Daoy (cell line): Measurements from ENCODE around the gene WFDC5. TPM values are rescaled to one million over a fixed set of nuclear protein-coding genes. Genes with fewer than 3 reads are reported as not detected.
A peak's percentile ranks its signal among the peaks of the same experiment; 100 is the strongest.
"Not testable (repeated sequence)": the region's sequence is repeated elsewhere in the genome, so short reads cannot be mapped to it uniquely, and the experiment has no call there.

ENCODE experiments used
- DNase-seq: peaks from one replicate; pipeline ENCODE4 v3.0.0-alpha.2; 2015; ENCODE audit warnings: low read depth
- total RNA-seq: library from RNA; depleted of rRNA; stranded (reverse); fragments of >200 nt; shearing (Covaris generic); gene quantifications from 2 replicates; pipeline ENCODE4 v1.2.3, GENCODE V29; 2014; rRNA removed

Gene WFDC5, protein sequence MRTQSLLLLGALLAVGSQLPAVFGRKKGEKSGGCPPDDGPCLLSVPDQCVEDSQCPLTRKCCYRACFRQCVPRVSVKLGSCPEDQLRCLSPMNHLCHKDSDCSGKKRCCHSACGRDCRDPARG
- total RNA-seq, result not detected in 2 replicates

DNA sequence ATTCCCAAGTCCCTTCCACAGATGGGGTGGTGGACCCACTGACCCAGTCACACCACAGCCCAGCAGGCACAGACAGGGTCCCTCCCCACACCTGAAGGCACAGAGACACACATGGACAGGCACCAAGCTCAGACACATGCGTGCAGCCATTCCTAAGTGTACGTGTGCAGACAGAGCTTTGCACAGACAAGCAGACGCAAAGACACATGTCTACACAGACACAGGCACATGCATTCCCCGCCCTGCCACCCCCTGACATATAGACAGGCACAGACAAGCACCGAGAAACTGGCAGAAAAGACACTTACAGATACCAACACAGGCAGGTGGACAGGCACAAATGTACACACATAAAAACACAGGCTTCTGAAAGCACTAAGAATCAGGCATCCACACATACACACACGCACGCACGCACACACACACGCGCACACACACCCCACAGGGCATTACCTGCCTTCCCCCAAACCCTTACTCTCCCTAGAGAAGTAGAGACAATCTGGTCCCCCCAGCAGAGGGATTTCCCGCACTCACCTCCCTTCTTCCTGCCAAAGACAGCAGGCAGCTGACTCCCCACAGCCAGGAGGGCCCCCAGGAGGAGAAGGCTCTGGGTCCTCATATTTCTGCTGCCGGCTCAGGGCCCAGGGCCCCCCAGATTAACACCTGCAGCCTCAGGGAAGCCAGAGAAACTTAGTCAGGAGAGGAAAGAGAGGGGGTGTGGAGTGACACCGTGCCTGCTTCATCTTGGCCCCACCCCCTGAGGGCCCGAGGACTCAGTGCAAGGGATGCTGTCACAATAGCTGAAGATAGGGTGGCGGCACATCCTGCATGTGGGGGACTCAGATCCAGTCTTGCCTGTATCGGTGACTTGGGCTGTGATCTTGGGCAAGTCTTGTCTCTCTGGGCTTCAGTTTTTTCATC, at the start of gene WFDC5:
WFDC5 (minus strand) TSS at position 710 of the 921 bp plus-strand sequence; CDS start at position 619, 91 bp downstream.
- DNase-seq, result no peak

DNA sequence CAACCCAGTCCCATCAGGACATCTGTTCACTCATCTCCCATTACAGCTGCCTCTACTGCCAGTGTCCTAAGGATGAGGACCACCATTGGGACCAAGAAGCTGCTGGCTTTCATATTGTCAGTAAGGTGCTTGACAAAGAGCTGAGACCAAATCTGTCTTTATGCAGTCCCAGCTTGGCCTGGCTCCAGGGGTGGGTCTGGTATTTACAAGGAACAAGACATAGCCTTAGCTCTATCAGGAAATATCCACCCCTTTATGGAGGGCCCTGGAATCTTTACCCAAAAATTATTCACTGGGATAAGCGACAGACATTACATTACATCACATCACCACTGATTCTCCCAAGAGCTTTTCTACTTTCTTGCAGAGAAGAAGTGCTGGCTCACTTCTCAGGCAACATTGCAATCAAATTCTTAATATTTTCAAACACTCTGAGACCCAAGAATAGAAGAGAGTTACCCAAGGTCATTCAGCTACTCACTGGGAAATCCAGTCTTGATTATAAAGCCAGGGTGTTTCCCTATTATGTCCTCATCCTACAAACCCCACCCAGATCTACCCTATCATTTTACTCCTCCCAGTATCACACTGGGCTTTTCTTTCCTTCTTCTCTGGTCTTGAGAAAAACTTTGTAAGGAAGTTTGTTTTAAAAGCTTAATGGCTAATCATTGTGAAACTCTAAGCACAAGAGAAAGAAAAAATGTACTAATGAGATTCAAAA, 48.3 kb upstream of the WFDC5 start:
- DNase-seq, result no peak

DNA sequence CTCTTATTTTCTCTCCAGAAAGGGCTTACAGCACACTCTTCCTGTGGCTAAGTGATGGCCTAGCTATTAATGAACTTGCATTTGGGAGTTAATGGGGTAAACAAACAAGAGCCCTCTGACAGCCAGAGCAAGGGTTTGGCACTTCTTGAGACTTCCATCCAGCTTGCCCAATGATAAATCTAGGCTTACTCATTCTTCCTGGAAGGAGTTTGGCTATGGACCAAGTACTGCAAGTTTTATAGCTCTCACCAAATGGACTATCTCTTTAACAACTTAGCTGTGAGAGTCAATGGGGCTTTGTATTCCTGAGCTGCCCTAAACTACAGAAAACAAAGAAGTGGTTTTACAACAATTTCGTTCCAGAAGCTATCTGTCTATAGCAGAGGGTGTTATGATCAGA, 43.0 kb upstream of the WFDC5 start:
- DNase-seq, result no peak

DNA sequence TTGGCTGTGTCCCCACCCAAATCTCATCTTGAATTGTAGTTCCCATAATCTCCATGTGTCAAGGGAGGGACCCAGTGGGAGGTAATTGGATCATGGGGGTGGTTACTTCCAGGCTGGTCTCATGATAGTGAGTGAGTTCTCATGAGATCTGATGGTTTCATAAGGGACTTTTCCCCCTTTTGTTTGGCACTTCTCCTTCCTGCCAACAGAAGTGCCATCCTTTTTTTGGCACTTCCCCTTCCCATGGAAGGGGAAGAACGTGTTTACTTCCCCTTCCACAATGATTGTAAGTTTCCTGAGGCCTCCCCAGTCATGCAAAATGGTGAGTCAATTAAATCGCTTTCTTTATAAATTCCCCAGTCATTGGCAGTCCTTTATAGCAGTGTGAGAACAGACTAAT, 41.7 kb upstream of the WFDC5 start:
- DNase-seq, result no peak

DNA sequence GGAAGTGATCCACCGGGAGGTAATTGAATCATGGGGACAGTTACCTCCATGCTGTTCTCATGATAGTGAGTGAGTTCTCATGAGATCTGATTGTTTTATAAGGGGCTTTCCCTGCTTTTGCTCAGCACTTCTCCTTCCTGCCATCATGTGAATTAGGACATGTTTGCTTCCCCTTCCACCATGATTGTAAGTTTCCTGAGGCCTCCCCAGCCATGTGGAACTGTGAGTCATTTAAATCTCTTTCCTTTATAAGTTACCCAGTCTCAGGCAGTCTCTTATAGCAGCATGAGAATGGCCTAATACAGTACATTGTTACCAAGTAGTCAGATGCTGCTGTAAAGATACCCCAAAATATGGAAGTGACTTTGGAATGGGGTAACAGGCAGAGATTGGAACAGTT, 39.8 kb upstream of the WFDC5 start:
- DNase-seq, result not testable (repeated sequence)

DNA sequence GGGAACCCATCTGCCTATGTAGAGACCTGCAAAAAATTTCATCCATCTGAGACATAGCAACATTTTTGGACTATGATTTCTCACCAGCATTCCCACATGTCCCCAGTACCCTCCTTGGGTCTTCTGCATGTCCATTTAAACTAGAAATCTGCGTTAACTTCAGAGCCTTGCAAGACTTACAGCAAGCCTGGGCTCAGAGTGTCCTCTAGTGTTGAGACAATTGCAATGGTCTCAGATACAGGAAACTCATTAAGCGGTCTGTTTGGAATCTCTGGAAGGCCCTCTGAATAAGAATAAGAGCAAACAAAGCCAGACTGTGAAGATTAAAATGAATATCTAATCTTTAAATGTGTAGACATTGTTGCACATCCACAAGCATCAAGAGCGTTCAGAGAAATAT, 39.2 kb upstream of the WFDC5 start:
- no peak for DNase-seq

DNA sequence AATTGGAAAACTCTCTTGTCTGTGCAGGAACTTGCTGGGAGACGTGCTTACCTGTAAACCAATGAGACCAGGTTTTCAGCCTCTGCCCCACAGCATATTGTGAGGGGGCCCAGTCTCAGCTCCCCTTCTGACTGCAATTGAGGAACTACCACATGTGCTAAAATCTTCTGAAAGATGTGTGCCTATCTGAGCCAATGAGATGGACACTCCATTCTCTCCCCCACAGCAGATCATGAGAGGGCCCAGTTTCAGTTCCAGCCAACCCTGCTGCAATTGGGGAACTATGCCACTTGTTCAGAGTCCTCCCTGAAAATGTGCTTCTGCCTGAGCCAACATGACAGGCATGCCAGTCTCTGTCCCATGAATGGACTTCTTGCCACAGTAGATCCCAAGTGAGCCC, 38.8 kb upstream of the WFDC5 start:
- DNase-seq, result no peak

DNA sequence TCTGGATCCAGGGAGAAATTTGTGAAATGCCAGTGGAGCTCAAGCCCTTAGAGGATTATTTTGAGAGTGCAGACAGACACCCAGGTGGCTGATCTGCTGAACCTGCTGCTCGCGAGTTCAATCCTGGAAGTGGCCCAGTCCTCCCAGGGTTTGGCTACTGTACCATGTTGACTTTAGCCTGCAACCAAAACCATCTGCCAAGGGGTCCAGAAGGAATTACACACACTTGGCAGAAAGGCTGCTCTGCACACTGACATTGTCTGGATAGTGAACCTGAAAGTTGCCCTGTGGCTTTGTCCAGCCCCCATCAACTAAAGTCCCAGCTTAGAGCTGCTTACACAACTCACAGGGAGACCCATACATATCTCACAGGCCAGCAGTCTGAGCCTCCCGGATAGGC, 38.2 kb upstream of the WFDC5 start:
- no peak for DNase-seq

DNA sequence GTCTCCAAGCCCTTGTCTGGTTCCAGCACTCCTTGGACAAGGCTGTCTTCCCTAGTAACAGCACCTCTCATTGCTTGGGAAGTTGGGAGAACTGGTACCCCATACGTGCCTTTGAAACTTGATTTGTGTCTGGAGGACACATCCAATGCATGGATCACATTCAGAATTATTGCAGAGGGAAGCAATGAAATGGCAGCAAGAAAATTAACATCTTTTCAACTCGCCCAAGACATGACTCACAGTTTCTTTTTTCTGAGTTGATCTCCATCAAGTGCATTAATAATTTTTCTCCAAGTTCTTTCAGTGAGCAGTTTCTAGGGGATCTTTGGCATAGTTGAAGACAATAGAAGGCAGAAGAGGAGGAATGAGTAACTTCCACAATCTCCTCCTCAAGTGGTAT, 37.4 kb upstream of the WFDC5 start:
- DNase-seq, result no peak

DNA sequence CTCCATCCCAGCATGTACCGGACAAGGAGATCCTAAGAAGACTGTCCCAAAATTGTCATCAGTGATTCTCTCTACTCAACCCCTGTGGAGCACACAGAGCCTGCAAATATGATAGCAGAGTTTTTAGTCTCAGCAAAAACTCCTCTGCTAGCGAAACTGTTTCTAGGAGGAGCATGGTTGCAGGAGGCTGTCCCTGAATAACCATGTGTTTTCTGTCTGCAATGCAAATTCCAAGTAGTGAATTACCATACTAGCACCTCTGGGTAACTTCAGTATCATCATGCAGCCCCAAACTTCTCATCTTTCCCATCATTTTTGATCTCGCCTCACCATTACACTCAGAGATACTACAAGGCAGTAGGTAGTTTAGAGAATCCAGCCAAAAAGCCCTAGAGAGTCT, 34.1 kb upstream of the WFDC5 start:
- DNase-seq, result no peak

DNA sequence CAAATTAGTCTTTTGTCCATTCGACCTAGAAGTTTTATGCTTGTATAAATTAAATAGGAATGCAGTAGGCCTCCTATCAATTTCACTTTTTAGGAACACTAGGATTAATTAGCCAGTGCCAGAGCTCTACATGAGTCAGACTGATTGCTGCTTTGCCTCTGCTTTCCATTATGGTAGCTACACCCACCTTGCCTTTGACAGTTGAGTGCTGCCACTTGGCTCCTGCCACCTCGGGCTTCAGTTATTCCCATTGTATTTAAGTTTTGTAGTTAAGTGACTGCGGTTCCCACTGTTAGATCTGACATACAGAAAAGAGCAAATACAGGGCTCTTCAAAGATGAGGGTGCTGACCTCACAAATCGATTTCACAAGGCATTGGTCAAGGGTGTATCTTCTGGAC, 25.9 kb upstream of the WFDC5 start:
- DNase-seq, result no peak

DNA sequence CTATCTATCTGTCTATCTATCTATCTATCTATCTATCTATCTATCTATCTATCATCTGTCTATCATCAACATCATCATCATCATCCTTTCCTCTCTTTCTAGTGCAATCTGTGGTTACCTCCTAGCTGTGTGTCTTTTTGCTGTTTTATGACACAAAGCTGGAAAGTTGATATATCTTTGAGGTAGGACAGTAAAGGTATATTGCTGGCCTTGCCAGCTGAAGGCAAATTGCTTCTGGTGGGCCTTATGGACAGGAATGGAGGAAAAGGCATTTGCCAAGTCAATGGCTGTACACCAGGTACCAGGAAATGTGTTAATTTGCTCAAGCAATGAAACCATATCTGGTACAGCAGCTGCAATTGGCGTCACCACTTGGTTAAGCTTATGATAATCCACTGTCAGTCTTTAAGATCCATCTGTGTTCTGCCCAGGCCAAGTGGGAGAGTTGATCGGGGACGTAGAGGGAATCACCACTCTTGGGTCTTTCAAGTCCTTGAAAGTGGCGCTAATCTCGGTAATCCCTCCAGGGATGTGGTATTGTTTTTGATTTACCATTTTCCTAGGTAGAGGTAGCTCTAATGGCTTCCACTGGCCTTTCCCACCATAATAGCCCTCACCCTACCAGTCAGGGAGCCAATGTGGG, 24.9 kb upstream of the WFDC5 start:
- not testable (repeated sequence) for DNase-seq

DNA sequence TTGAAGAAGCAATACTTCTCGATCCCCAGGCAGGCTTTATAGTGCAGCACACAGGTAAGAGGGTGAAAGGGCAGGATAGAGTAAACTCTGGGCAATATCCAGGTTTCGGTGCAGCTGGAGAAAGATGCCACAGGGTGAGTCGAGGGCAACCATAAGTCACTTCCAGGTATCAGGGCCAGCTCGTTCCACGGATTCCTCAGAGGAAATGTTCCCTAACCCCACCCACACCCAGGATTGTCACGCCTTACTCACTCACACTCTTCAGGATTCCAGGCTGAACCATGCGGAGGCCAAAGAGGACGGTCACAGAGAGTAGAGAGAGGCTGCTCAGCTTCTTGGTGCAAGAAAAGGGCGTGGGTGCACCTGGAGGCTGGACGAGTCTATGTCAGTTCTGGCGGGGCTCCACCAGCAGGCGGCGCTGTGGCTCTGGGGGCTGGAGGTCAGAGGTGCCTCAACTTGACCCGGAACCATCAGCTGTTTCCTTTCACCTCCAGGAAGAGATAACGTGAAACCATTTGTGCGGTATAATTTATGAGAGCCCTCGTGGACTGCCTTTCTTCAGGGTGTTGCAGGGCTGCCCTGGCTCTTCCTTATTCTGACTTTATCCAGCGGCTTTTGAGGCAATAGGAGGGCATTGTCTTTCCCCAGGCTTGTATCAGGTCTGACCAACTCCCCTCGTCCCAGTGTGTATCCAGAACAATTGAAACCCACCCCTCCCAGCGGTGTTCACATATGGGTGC, 23.8 kb upstream of the WFDC5 start:
- peak; percentile 43 for DNase-seq

DNA sequence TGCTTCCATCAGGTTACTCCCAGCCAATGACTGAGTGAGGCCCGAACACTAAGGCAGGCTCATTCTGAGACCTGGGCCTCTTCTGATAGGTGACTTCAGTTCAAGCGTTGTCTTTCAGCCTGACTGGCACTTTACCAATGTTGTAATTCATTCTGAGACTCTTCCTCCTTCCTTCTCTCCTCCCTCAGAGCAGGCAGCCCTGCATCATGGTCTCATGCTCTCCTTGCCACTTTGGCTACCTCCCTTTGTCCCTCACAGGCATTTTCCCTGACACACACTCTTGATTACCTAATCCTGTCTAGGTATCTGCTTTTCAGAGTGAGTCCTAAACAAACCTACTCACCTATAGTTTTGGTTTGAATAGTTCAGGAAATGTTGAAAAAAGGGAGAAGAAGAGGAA, 21.9 kb upstream of the WFDC5 start:
- no peak for DNase-seq

DNA sequence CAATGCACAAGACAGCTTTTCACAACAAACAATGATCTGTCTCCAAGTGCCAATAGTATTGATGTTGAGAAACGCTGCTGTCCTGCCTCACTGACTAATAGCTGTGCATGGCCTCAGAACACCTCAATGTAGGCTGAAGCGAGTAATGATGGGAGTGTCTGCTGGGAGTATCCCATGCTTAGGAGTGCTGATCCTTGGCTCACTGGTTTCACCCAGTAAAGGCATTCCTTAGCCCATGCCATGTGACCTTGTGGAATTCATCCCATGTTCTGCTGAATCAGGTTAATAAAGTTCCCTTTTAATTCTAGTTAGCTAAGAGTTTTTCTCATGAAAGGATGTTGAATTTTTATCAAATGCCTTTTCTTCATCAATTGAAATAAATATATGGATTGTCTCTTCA, 13.1 kb upstream of the WFDC5 start:
- DNase-seq, result no peak

DNA sequence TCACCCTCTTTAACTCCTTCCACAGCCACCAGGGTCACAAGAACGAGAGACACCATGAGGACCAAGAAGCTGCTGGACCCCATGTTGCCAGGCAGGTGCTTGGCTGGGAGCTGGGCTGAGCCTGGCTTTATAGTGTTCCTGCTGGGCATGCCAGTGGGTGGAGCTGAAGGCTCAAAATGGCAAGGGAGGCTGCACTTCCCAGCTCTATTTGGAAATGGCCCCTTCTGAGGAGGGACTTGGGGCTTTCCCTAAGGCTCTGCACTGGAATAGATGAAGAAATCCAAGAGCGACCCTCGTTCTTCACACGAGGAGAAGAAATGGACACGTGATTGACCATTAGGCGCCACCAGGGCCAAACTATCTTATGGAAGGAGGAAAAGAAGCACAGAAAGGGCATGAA, 9.4 kb upstream of the WFDC5 start, which contains the start of gene WFDC12:
WFDC12 (minus strand) TSS at position 101 of the 400 bp plus-strand sequence; CDS start at position 83, 18 bp downstream.
- DNase-seq, result no peak

DNA sequence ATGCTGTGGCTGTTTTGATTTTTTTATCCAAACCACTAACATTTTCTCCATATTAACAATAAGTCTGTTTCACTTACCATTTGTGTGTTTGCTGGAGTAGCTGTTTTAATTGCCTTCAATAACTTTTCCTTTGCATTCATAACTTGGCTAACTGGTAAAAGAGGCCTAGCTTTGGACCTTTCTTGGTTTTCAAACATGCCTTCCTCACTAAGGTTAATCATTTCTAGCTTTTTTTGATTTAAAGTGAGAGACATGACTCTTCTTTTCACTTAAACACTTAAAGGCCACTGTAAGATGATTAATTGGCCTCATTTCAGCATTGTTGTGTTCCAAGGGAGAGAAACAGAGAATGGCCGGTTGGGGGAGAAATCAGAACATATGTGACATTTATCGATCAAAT, 6.4 kb upstream of the WFDC5 start:
- DNase-seq, result no peak

DNA sequence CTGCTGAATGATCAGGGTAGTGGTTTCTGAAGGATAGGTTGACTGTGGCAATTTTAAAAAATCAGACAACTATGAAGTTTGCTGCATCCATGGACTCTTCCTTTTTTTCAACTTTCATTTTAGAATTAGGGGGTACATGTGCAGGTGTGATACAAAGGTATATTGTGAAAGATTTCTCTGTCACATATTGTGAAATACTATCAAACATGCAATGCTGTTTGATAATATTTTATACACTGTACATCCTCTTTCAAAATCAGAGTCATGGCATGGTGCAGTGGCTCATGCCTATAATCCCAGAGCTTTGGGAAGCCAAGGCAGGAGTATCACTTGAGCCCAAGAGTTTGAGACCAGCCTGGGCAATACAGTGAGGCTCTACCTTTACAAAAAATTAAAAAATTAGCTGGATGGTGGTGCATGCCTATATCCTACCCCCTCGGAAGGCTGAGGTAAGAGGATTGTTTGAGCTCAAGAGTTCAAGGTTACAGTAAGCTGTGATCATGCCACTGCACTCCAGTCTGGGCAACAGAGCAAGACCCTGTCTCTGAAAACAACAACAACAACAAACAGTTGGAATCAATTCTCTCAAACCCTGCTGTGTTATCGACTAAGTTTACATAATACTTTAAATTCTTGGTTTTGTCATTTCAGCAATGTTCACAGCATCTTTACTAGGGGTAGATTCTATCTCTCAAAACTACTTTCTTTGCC, 4.7 kb upstream of the WFDC5 start:
- no peak for DNase-seq

DNA sequence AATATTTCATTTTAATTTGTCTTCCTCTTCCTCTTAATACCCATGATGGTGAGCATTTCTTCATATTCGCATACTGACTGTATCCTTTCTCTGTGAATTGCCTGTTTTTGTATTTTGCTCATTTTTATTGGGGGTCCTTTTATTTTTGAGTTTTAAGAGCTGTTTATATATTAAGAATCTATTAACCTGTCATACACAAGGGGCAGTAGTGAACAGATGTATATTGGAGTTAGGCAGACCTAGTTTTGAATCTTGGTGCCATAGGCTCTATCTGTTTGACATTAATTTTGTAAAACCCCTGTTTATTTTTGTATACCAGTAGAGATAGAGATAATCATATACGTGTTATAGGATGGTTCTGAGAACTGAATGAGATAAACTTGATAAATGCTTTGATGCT, 3.1 kb upstream of the WFDC5 start:
- no peak for DNase-seq

DNA sequence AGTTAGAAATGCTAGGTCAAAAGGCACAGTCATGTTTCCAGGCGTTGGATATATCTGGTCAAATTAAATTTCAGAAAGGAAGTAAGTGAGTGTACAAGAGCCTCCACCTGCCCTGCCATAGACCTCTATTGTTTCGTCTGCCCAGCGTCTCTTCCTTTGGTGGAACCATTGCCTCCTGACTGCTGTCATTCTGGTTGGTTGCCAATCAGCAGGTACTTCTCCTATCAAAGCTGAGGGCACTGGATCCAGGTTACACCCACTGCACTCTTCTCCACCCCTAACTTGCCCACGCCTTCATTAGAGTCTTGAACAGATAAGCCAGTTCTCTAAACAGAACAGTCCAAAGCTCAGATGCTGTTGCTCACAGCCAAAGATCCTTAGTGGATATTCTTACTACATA, 2.6 kb upstream of the WFDC5 start:
- DNase-seq, result no peak

DNA sequence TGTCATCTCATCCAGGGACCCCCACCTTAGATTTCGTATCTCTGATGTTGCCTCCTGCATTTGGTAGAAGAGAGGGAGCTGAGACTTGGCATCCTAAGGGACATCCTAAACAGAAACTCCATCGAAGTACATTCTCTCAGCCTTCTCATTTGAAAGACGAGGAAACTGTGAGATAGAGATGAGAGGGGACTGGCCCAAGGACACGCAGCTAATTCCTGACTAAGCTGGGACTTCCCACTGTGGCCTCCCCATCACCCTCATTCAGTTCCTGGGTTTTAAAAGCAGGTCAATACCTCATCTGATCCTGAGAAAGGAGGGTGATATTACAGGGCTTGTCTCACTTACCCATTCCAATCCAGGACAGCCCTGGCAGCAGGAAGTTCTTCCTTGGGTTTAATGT, 855 bp upstream of the WFDC5 start:
- no peak for DNase-seq
